BE2C (cell line): ENCODE measurements around the gene MSL3B.

Experiments used
- DNase-seq: peaks from one replicate; pipeline ENCODE4 v3.0.0-alpha.2; 2020
- H3K27me3 ChIP-seq: fragments of 250-450 bp; sonication (Bioruptor Pico); 2 replicates; pipeline ENCODE4 v1.5.1; 2020; ENCODE audit warnings: mild to moderate bottlenecking
- H3K36me3 ChIP-seq: fragments of 250-450 bp; sonication (Bioruptor Pico); 2 replicates; pipeline ENCODE4 v1.5.1; 2020; ENCODE audit warnings: mild to moderate bottlenecking
- H3K4me1 ChIP-seq: fragments of 250-450 bp; sonication (Bioruptor Pico); 2 replicates; pipeline ENCODE4 v1.5.1; 2020
- H3K4me3 ChIP-seq: 2 replicates; pipeline ENCODE4 v1.5.1; 2011; ENCODE audit warnings: low read depth, low read length
- H3K9me3 ChIP-seq: fragments of 250-450 bp; sonication (Bioruptor Pico); 2 replicates; pipeline ENCODE4 v1.5.1; 2020
- TF ChIP-seq, protein P1 (sequence below): IDR thresholded peaks from 2 replicates; pipeline ENCODE4 v1.5.1; 2012; ENCODE audit warnings: mild to moderate bottlenecking, low read depth, low read length

MSL3B gene

DNA sequence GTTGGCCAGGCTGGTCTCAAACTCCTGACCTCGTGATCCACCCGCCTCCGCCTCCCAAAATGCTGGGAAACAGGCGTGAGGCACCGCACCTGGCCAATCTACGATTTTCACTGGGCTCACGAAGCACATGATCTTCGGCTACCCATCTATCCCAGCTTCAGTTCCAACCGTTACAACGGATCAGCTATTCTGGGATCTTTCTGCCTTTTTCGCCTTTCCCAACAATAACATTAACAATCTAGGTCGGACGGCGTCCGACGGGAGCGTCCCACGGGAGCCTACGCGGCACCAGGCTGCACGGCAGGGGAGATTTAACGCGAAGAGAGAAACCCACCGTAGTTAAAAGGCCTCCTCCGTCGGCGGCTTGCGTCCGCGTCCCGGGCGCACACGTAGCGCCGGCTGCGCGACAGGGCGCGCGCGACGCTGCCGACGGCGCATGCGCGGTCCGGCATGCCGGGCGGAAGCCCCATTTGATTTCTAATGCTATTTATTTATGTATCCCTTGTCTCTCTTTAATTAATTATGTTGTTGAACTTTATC is at the start of gene MSL3B:
MSL3B (minus strand) TSS at position 394 of the 540 bp plus-strand sequence.
- no peaks in the 10 kb centered on the region for H3K9me3 ChIP-seq
- peaks cover 12% of the 10 kb centered on the region for H3K36me3 ChIP-seq
- no peaks in the 10 kb centered on the region for H3K27me3 ChIP-seq
- peak; percentile 77 for DNase-seq
- H3K4me1 ChIP-seq, result no peaks in the 10 kb centered on the region
- TF ChIP-seq, protein P1, sequence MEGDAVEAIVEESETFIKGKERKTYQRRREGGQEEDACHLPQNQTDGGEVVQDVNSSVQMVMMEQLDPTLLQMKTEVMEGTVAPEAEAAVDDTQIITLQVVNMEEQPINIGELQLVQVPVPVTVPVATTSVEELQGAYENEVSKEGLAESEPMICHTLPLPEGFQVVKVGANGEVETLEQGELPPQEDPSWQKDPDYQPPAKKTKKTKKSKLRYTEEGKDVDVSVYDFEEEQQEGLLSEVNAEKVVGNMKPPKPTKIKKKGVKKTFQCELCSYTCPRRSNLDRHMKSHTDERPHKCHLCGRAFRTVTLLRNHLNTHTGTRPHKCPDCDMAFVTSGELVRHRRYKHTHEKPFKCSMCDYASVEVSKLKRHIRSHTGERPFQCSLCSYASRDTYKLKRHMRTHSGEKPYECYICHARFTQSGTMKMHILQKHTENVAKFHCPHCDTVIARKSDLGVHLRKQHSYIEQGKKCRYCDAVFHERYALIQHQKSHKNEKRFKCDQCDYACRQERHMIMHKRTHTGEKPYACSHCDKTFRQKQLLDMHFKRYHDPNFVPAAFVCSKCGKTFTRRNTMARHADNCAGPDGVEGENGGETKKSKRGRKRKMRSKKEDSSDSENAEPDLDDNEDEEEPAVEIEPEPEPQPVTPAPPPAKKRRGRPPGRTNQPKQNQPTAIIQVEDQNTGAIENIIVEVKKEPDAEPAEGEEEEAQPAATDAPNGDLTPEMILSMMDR, result no peak
- H3K4me3 ChIP-seq, result peak within 1 kb of the TSS; percentile 69

DNA sequence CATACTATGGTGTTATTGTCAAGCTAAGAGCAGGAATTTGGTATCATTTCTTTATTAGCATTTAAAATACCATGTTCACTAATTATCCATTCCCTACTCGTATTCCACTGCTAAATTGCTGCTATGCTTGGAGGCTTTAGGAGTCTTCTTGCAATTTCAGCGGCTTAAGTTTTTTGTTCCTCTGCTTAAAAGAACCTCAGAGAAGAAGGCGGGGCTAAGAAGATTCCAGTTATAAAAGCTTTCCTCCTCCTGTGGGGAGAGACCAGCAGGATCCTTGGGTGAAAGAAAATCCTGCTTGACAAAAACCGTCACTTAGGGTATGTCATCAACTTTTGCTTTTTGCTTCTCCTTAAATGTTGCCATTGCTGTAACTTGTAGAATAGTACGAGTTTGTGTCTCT is 48.9 kb upstream of the MSL3B start, which contains the start of gene TRPM8:
TRPM8 (plus strand) TSS at position 258 of the 400 bp plus-strand sequence. CDS start 9,165 bp downstream, outside the sequence.
- Histone ChIP-seq H3K9me3 (no peaks in the 10 kb centered on the region), H3K36me3 (no peaks in the 10 kb centered on the region), H3K4me1 (no peaks in the 10 kb centered on the region), H3K4me3 (no peak within 1 kb of the TSS), H3K27me3 (no peaks in the 10 kb centered on the region)
- TF ChIP-seq, protein P1, result no peak
- no peak for DNase-seq

DNA sequence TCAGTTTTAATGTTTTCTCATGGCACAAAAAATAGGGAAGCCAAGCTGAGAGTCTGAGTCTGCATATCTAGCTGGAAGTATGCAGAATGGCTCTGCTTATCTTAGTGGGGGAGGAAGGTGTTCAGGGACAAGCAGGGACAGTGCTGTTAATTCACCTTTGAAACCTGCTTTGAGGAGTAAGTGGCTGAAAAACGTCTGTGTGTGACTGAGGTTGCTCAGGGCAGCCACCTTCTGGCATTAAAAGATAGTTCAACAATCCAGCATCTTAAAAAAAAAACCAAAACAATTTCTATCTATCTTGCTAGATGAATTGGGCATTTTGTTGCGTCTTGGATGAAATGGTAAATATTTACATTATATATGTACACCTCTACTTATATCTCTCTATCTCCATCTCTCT is 46.9 kb upstream of the MSL3B start:
- TF ChIP-seq, protein P1, result peak; percentile 52
- Histone ChIP-seq H3K4me1 (no peaks in the 10 kb centered on the region), H3K27me3 (no peaks in the 10 kb centered on the region), H3K4me3 (no peak overlapping the region), H3K36me3 (no peaks in the 10 kb centered on the region), H3K9me3 (no peaks in the 10 kb centered on the region)
- DNase-seq, result no peak

DNA sequence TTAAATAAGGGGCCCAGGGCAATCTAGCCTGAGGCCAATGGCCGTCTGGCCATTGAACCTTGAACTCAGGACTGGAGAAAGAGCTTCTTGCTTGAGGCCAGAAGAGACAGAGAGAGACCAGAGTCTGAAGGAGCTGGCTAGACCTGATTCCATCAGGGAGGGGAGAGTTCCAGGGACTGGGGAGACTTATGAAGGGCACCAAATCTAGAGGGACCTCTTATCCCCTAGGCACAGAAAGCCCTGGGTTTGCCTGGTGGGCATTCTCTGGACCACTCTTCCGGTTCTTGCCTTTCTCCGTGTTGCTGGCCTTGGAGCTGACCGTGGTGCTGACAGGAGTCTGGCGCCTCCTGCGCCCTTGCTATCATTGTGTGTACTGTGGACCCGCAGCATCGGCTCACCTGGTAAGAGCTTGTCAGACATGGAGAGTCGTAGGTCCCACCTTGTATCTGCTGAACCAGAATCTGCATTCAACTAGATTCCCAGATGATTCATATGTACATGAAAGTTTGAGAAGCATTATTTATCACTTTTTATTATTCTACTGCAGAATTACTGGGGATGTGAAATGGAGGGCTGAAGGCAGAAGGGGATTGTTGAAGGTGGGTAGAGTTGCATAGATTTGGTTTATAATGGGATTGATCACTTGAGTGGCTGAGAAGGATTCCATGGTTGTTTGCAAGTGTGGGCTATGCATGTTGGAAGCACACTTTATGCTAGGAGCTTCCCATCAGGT is 44.7 kb upstream of the MSL3B start:
- Histone ChIP-seq H3K9me3 (no peaks in the 10 kb centered on the region), H3K4me1 (no peaks in the 10 kb centered on the region; the same call in 1 of the 2 replicates), H3K27me3 (no peaks in the 10 kb centered on the region), H3K4me3 (no peak overlapping the region), H3K36me3 (no peaks in the 10 kb centered on the region)
- TF ChIP-seq, protein P1, result no peak
- no peak for DNase-seq

DNA sequence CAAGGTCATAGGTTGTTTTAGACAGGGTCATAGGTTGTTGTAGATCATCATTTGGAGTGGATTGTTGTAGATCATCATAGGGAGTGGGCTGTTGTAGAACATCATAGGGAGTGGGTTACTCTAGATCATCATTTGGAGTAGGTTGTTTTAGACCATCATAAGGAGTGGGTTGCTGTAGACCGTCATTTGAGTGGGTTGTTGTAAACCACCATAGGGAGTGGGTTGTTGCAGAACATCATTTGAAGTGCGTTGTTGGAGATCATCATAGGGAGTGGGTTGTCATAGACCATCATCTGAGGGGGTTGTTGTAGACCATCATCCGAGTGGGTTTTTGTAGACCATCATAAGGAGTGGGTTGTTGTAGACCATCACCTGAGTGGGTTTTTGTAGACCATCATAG is 39.4 kb upstream of the MSL3B start:
- Histone ChIP-seq H3K9me3 (no peaks in the 10 kb centered on the region; the same call in 1 of the 2 replicates), H3K4me3 (no peak overlapping the region), H3K36me3 (no peaks in the 10 kb centered on the region), H3K4me1 (no peaks in the 10 kb centered on the region; the same call in 1 of the 2 replicates), H3K27me3 (no peaks in the 10 kb centered on the region; the same call in 1 of the 2 replicates)
- TF ChIP-seq, protein P1, result no peak
- no peak for DNase-seq

DNA sequence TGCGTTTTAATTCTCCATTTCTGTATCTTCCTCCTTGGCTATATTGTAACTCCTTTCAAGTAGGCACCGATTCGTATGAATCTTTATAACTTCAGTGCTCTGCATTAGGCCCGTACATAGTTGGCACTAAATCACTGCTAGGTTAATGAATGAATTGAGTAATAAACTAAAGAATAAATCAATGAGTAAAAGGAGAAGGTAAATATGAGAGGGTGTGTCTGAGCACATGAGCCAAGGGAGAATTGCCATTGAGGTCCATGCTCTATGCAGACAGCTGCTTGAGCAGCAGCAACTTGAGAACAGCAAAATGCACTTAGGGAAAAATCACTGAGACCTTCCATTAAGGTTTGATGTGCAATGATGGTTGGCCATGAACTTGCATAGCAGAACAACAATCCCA is 37.8 kb upstream of the MSL3B start:
- H3K4me1 ChIP-seq, result no peaks in the 10 kb centered on the region; the same call in 1 of the 2 replicates
- TF ChIP-seq, protein P1, result no peak
- H3K4me3 ChIP-seq, result no peak overlapping the region
- H3K36me3 ChIP-seq, result no peaks in the 10 kb centered on the region
- DNase-seq, result no peak
- H3K27me3 ChIP-seq, result no peaks in the 10 kb centered on the region; the same call in 1 of the 2 replicates
- no peaks in the 10 kb centered on the region; the same call in 1 of the 2 replicates for H3K9me3 ChIP-seq
